ENCODE results near the gene LMNB1. TPM values are rescaled to one million over a fixed set of nuclear protein-coding genes. Genes with fewer than 3 reads are reported as not detected.

The LMNB1 gene
- total RNA-seq, 1 experiment from 2014 or later = 31.6 TPM

DNA sequence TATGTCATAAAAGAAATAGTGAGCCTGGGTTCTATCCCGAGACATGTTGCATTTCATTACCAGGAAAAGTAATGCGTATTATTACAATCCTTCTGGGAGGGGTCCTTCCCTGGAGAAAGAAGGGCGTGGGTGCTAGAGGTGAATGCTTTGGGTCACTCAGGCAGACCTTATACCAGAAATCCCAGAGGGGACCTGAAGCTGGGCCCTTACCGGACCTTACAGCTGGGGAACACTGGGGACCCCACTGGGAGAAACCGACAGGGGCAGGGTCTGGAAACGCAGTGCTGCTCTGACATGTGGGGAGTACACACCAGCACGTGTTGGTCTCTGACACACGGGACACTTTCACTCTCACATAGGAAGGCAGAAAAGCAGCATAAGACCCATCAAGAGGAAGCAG lies 71.3 kb downstream of the LMNB1 start:
- BruUV-seq (replicated peaks) = no TSS peak
- H3K9me3 Mint-ChIP-seq (ENCODE audit: unreplicated experiment) = no peaks in the 10 kb centered on the region
- no peaks in the 10 kb centered on the region for H3K4me1 Mint-ChIP-seq (ENCODE audit: insufficient read depth, unreplicated experiment)
- CTCF ChIA-PET = interaction anchor here (0.5 to 1.5 kb wide), 6 partner anchors 9 to 621 kb away, joined by 3 to 7 read pairs (median 4); no protein-coding TSS in a partner anchor
- no peaks in the 10 kb centered on the region for H3K36me3 Mint-ChIP-seq (ENCODE audit: insufficient read depth, unreplicated experiment)
- no peak overlapping the region for H3K4me3 Mint-ChIP-seq (ENCODE audit: unreplicated experiment)
- TF ChIP-seq, protein P1, sequence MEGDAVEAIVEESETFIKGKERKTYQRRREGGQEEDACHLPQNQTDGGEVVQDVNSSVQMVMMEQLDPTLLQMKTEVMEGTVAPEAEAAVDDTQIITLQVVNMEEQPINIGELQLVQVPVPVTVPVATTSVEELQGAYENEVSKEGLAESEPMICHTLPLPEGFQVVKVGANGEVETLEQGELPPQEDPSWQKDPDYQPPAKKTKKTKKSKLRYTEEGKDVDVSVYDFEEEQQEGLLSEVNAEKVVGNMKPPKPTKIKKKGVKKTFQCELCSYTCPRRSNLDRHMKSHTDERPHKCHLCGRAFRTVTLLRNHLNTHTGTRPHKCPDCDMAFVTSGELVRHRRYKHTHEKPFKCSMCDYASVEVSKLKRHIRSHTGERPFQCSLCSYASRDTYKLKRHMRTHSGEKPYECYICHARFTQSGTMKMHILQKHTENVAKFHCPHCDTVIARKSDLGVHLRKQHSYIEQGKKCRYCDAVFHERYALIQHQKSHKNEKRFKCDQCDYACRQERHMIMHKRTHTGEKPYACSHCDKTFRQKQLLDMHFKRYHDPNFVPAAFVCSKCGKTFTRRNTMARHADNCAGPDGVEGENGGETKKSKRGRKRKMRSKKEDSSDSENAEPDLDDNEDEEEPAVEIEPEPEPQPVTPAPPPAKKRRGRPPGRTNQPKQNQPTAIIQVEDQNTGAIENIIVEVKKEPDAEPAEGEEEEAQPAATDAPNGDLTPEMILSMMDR (IDR thresholded peaks at IDR 0.05; ENCODE audit: unreplicated experiment) = no peak
- H3K27me3 Mint-ChIP-seq (ENCODE audit: insufficient read depth, unreplicated experiment) = no peaks in the 10 kb centered on the region
- no peak for DNase-seq (ENCODE audit: unreplicated experiment)
- intact Hi-C loops (cut with micrococcal nuclease) = no loop called here
- no peak overlapping the region for H3K27ac Mint-ChIP-seq (ENCODE audit: low read depth, unreplicated experiment)
- POLR2A ChIA-PET = no interaction called here

DNA sequence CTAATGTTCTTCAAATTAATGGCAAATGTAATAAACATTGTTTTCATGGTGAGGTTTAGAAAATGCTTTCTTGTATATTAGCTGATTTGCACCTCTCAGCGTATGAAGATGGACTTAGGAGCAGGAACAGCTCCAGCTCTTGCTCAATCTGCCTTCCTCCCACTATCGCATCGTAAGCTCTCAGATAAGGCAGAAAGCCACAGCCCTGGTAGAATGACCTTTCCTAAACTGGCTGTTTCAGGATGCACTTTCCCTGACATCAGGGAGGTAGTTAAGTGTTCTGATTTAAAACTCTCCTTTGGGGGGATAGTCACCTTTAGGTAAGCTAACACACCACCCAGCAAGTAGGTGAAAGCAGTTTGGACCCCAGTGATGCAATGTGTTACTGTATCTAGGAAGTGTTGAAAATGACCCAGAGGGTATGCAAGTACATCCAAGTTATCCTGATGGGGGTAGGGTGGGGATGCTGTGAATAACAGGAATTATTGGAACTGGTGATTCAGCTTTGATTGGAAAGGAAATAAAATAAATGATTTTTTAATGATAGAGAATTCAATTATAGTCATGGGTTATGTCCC lies 72.3 kb downstream of the LMNB1 start:
- H3K4me1 Mint-ChIP-seq (ENCODE audit: insufficient read depth, unreplicated experiment) = no peaks in the 10 kb centered on the region
- TF ChIP-seq, protein P1 (IDR thresholded peaks at IDR 0.05; ENCODE audit: unreplicated experiment) = no peak
- H3K27me3 Mint-ChIP-seq (ENCODE audit: insufficient read depth, unreplicated experiment) = no peaks in the 10 kb centered on the region
- BruUV-seq (replicated peaks) = no TSS peak
- H3K4me3 Mint-ChIP-seq (ENCODE audit: unreplicated experiment) = no peak overlapping the region
- intact Hi-C loops (cut with micrococcal nuclease) = no loop called here
- H3K36me3 Mint-ChIP-seq (ENCODE audit: insufficient read depth, unreplicated experiment) = no peaks in the 10 kb centered on the region
- H3K9me3 Mint-ChIP-seq (ENCODE audit: unreplicated experiment) = no peaks in the 10 kb centered on the region
- POLR2A ChIA-PET = interaction anchor here (0.6 kb wide), 1 partner anchor 12 kb away, joined by 3 read pairs; no protein-coding TSS in a partner anchor
- CTCF ChIA-PET = interaction anchor here (0.7 to 1.5 kb wide), 7 partner anchors 8 to 600 kb away, joined by 3 to 7 read pairs (median 3); no protein-coding TSS in a partner anchor
- DNase-seq (ENCODE audit: unreplicated experiment) = no peak
- H3K27ac Mint-ChIP-seq (ENCODE audit: low read depth, unreplicated experiment) = no peak overlapping the region

DNA sequence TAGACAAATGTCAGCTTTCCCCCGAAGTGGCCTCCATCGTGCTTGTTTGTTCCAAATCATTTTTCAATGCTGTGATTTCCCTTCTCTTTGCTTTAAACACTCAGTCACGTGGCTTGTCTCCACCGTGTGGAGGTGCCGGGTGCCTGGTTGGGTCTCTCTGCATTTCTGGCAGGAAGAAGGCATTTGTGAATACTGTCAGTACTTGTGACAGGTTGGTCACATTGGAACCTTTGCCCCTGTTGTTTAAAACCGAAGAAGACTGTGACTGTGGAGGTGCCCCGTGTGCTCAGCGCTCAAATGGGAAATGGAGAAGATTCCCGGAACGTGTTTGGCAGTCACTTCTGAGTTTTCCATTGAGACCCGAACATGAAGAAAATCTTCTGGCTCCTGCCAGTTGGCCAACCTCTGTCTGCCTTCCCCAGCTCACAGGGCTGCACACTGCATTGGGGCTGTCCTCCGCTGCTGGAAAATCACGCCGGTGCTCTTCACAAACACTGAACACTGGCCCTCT lies 74.6 kb downstream of the LMNB1 start:
- no peaks in the 10 kb centered on the region for H3K27me3 Mint-ChIP-seq (ENCODE audit: insufficient read depth, unreplicated experiment)
- no peaks in the 10 kb centered on the region for H3K4me1 Mint-ChIP-seq (ENCODE audit: insufficient read depth, unreplicated experiment)
- H3K9me3 Mint-ChIP-seq (ENCODE audit: unreplicated experiment) = no peaks in the 10 kb centered on the region
- intact Hi-C loops (cut with micrococcal nuclease) = loop anchor here (1.0 kb wide), 1 partner anchor 35 kb away; no protein-coding TSS in a partner anchor
- BruUV-seq (replicated peaks) = no TSS peak
- no peak overlapping the region for H3K27ac Mint-ChIP-seq (ENCODE audit: low read depth, unreplicated experiment)
- CTCF ChIA-PET = interaction anchor here (0.6 kb wide), 1 partner anchor 1864 kb away, joined by 3 read pairs; no protein-coding TSS in a partner anchor
- no peak overlapping the region for H3K4me3 Mint-ChIP-seq (ENCODE audit: unreplicated experiment)
- POLR2A ChIA-PET = no interaction called here
- DNase-seq (ENCODE audit: unreplicated experiment) = no peak
- TF ChIP-seq, protein P1 (IDR thresholded peaks at IDR 0.05; ENCODE audit: unreplicated experiment) = no peak
- H3K36me3 Mint-ChIP-seq (ENCODE audit: insufficient read depth, unreplicated experiment) = no peaks in the 10 kb centered on the region

DNA sequence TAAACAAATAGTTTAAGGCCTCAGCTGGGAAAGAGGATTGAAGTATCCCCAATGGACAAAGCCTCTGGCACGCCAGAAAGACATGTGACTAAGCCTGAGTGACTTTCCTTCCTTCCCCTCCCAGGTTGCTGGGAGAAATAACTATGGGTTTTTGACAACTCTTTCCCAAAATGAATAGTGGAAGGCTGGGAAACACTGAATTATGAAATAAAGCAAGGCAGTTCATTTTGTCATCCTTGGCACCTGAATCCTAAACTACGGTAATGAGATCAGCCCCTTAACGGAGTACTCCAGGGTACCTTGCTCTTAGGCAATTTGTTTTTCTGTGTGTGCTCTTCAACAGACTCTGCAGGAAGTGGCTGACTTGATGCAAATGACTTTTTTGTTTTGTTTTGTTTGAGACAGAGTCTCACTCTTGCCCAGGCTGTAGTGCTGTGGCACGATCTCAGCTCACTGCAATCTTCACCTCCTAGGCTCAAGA lies 75.2 kb downstream of the LMNB1 start:
- no peak overlapping the region for H3K27ac Mint-ChIP-seq (ENCODE audit: low read depth, unreplicated experiment)
- CTCF ChIA-PET = interaction anchor here (0.6 kb wide), 1 partner anchor 1865 kb away, joined by 3 read pairs; no protein-coding TSS in a partner anchor

More for the DNA sequence above, 75.2 kb downstream of the LMNB1 start:
- POLR2A ChIA-PET = no interaction called here
- no peaks in the 10 kb centered on the region for H3K9me3 Mint-ChIP-seq (ENCODE audit: unreplicated experiment)
- TF ChIP-seq, protein P1 (IDR thresholded peaks at IDR 0.05; ENCODE audit: unreplicated experiment) = no peak
- H3K4me3 Mint-ChIP-seq (ENCODE audit: unreplicated experiment) = no peak overlapping the region
- no TSS peak for BruUV-seq (replicated peaks)
- no peaks in the 10 kb centered on the region for H3K4me1 Mint-ChIP-seq (ENCODE audit: insufficient read depth, unreplicated experiment)
- DNase-seq (ENCODE audit: unreplicated experiment) = peak; percentile 15
- intact Hi-C loops (cut with micrococcal nuclease) = loop anchor here (1.0 kb wide), 1 partner anchor 36 kb away; no protein-coding TSS in a partner anchor
- H3K27me3 Mint-ChIP-seq (ENCODE audit: insufficient read depth, unreplicated experiment) = no peaks in the 10 kb centered on the region
- no peaks in the 10 kb centered on the region for H3K36me3 Mint-ChIP-seq (ENCODE audit: insufficient read depth, unreplicated experiment)
